T-helper 1 cell treated with Interleukin-12 subunit alpha and Interleukin-12 subunit beta and Interleukin-4 antibody, amounts not matched to agents 30 ng/mL and 1 ng/mL, for 36 hours (primary cell): ENCODE results near the gene IL4R. TPM values are rescaled to one million over a fixed set of nuclear protein-coding genes. Genes with fewer than 3 reads are reported as not detected.
"Not testable (repeated sequence)": the region's sequence is repeated elsewhere in the genome, so short reads cannot be mapped to it uniquely, and the experiment has no call there.

Source experiments
- intact Hi-C: fragments of 100-400 bp; cut with micrococcal nuclease; formaldehyde crosslinking; loops from one replicate; pipeline ENCODE4 v1.15.1; 2024
- total RNA-seq: library from RNA; stranded (reverse); gene quantifications from 2 replicates; pipeline ENCODE4 v1.2.3, GENCODE V29; 2022

Gene IL4R
- total RNA-seq, 1 donor from 2014 or later: 472 TPM

GRCh38 chr16:27326738-27327585 is 13.2 kb downstream of the IL4R start:
- intact Hi-C loops: loop anchor here (1.0 kb wide), 2 partner anchors 92 to 148 kb away; no protein-coding TSS in a partner anchor

- intact Hi-C loops: loop anchor here (1.0 kb wide), 2 partner anchors 92 to 148 kb away; no protein-coding TSS in a partner anchor
These were observed 13.8 kb downstream of the IL4R start for GRCh38 chr16:27327586-27327915.

- intact Hi-C loops: no loop called here
These were observed 15.2 kb downstream of the IL4R start for GRCh38 chr16:27328937-27329336.

- intact Hi-C loops: not testable (repeated sequence)
These were observed 15.8 kb downstream of the IL4R start for GRCh38 chr16:27329376-27330079.

GRCh38 chr16:27330542-27330941 is 16.8 kb downstream of the IL4R start:
- intact Hi-C loops: no loop called here

GRCh38 chr16:27332105-27332504 is 18.3 kb downstream of the IL4R start:
- intact Hi-C loops: no loop called here

- intact Hi-C loops: no loop called here
These were observed 19.3 kb downstream of the IL4R start for GRCh38 chr16:27333104-27333503.

- intact Hi-C loops: no loop called here
These were observed 19.8 kb downstream of the IL4R start for GRCh38 chr16:27333549-27333948.

GRCh38 chr16:27334192-27334764 is 20.5 kb downstream of the IL4R start:
- intact Hi-C loops: no loop called here

- intact Hi-C loops: no loop called here
These were observed 21.1 kb downstream of the IL4R start for GRCh38 chr16:27334838-27335237.

GRCh38 chr16:27335349-27336053 is 21.7 kb downstream of the IL4R start:
- intact Hi-C loops: no loop called here

GRCh38 chr16:27337024-27337423 is 23.2 kb downstream of the IL4R start:
- intact Hi-C loops: no loop called here

- intact Hi-C loops: no loop called here
These were observed 25.4 kb downstream of the IL4R start for GRCh38 chr16:27339180-27339579.

GRCh38 chr16:27340654-27341053 is 26.9 kb downstream of the IL4R start:
- intact Hi-C loops: no loop called here

- intact Hi-C loops: no loop called here
These were observed 27.8 kb downstream of the IL4R start for GRCh38 chr16:27341549-27341948.

GRCh38 chr16:27341971-27342370 is 28.2 kb downstream of the IL4R start:
- intact Hi-C loops: no loop called here

GRCh38 chr16:27344721-27345120 is 30.9 kb downstream of the IL4R start:
- intact Hi-C loops: no loop called here

GRCh38 chr16:27345201-27345600 is 31.4 kb downstream of the IL4R start:
- intact Hi-C loops: no loop called here

GRCh38 chr16:27346819-27347218 is 33.0 kb downstream of the IL4R start:
- intact Hi-C loops: no loop called here

GRCh38 chr16:27347930-27348685 is 34.3 kb downstream of the IL4R start:
- intact Hi-C loops: no loop called here

GRCh38 chr16:27349276-27349675 is 35.5 kb downstream of the IL4R start:
- intact Hi-C loops: no loop called here
